ENCODE results near the gene COMT. TPM values are rescaled to one million over a fixed set of nuclear protein-coding genes. Genes with fewer than 3 reads are reported as not detected.

The COMT gene
- total and polyA plus RNA-seq, 8 donors, result 25.1 to 174 (median 103) TPM

Other genes with a start within 250 kb of the COMT start
- gene SEPTIN5, start 227.3 kb upstream of the COMT start, total RNA-seq, result 10 to 100 TPM in 3 of 5 donors, 1 to 10 TPM in 2; 1.2 to 38.8 (median 13.9) TPM
- 10 to 100 TPM in 2 of 3 donors, 1 to 10 TPM in 1; 8.2 to 16.0 (median 11.1) TPM for gene SEPTIN5, start 227.3 kb upstream of the COMT start, polyA plus RNA-seq
- gene GP1BB, start 218.2 kb upstream of the COMT start, total RNA-seq, result 10 to 100 TPM in 1 of 5 donors, 1 to 10 TPM in 2, not detected in 2; 2.4 to 27.8 (median 9.3) TPM
- 10 to 100 TPM in 1 of 3 donors, 1 to 10 TPM in 2; 5.5 to 12.4 (median 8.0) TPM for gene GP1BB, start 218.2 kb upstream of the COMT start, polyA plus RNA-seq
- gene TBX1, start 181.0 kb upstream of the COMT start, total RNA-seq, result under 1 TPM in 2 of 5 donors, not detected in 3; 0.43 to 0.73 TPM
- 1 to 10 TPM in 1 of 3 donors, under 1 TPM in 1, not detected in 1; 0.62 to 1.1 TPM for gene TBX1, start 181.0 kb upstream of the COMT start, polyA plus RNA-seq
- 1 to 10 TPM in 2 of 5 donors, under 1 TPM in 2, not detected in 1; 0.29 to 4.1 (median 1.7) TPM for gene GNB1L, start 86.9 kb upstream of the COMT start, total RNA-seq
- gene GNB1L, start 86.9 kb upstream of the COMT start, polyA plus RNA-seq, result 1 to 10 TPM; 1.8 to 6.8 (median 3.2) TPM
- gene RTL10, start 86.9 kb upstream of the COMT start, total RNA-seq, result 10 to 100 TPM in 2 of 5 donors, 1 to 10 TPM in 3; 1.7 to 28.1 (median 8.7) TPM
- 10 to 100 TPM in 1 of 3 donors, 1 to 10 TPM in 2; 5.2 to 12.1 (median 5.8) TPM for gene RTL10, start 86.9 kb upstream of the COMT start, polyA plus RNA-seq
- gene TXNRD2, start within 50 bp of the COMT start, total RNA-seq, result 10 to 100 TPM in 4 of 5 donors, 1 to 10 TPM in 1; 6.4 to 59.4 (median 25.3) TPM
- gene TXNRD2, start within 50 bp of the COMT start, polyA plus RNA-seq, result 10 to 100 TPM; 35.1 to 69.5 (median 57.7) TPM
- gene ARVCF, start 75.1 kb downstream of the COMT start, total RNA-seq, result 10 to 100 TPM; 11.2 to 51.3 (median 27.8) TPM
- 10 to 100 TPM in 2 of 3 donors, 1 to 10 TPM in 1; 3.5 to 15.4 (median 10.2) TPM for gene ARVCF, start 75.1 kb downstream of the COMT start, polyA plus RNA-seq
- 10 to 100 TPM; 18.1 to 38.8 (median 27.2) TPM for gene TANGO2, start 79.3 kb downstream of the COMT start, total RNA-seq
- 10 to 100 TPM; 13.8 to 37.7 (median 26.0) TPM for gene TANGO2, start 79.3 kb downstream of the COMT start, polyA plus RNA-seq
- 10 to 100 TPM; 25.1 to 55.4 (median 48.5) TPM for gene DGCR8, start 138.5 kb downstream of the COMT start, total RNA-seq
- 10 to 100 TPM in 1 of 3 donors, 1 to 10 TPM in 2; 7.8 to 13.8 (median 9.3) TPM for gene DGCR8, start 138.5 kb downstream of the COMT start, polyA plus RNA-seq
- 100 to 1,000 TPM in 3 of 5 donors, 10 to 100 TPM in 2; 23.9 to 200 (median 127) TPM for gene RANBP1, start 174.3 kb downstream of the COMT start, total RNA-seq
- 10 to 100 TPM; 72.8 to 93.5 (median 90.3) TPM for gene RANBP1, start 174.3 kb downstream of the COMT start, polyA plus RNA-seq
- 100 to 1,000 TPM in 1 of 5 donors, 10 to 100 TPM in 4; 30.5 to 143 (median 89.5) TPM for gene TRMT2A, start 175.5 kb downstream of the COMT start, total RNA-seq
- gene TRMT2A, start 175.5 kb downstream of the COMT start, polyA plus RNA-seq, result 10 to 100 TPM; 17.9 to 70.3 (median 33.6) TPM
- gene ZDHHC8, start 190.0 kb downstream of the COMT start, total RNA-seq, result 100 to 1,000 TPM in 1 of 5 donors, 10 to 100 TPM in 3, 1 to 10 TPM in 1; 4.2 to 228 (median 23.6) TPM
- gene ZDHHC8, start 190.0 kb downstream of the COMT start, polyA plus RNA-seq, result 10 to 100 TPM in 1 of 3 donors, 1 to 10 TPM in 2; 3.2 to 22.8 (median 9.7) TPM
- 10 to 100 TPM in 1 of 5 donors, 1 to 10 TPM in 1, under 1 TPM in 2, not detected in 1; 0.37 to 40.8 (median 2.1) TPM for gene CCDC188, start 209.3 kb downstream of the COMT start, total RNA-seq
- 1 to 10 TPM in 1 of 3 donors, under 1 TPM in 2; 0.10 to 2.7 (median 0.76) TPM for gene CCDC188, start 209.3 kb downstream of the COMT start, polyA plus RNA-seq